ENCODE data around the gene PRH2. TPM values are rescaled to one million over a fixed set of nuclear protein-coding genes. Genes with fewer than 3 reads are reported as not detected.

Gene PRH2
- total RNA-seq, 1 experiment from 2014 or later: not detected

- DNase-seq (ENCODE audit: low read depth, low spot score): no peak
- Histone ChIP-seq H3K4me3 (replicated peaks in 1 of 2; ENCODE audit: low read depth in 1 of 2, low read length in 2 of 2) (no peak overlapping the region), H3K27me3 (ENCODE audit: insufficient read depth, low read length) (no peaks in the 10 kb centered on the region), H3K4me1 (ENCODE audit: control insufficient read depth in 1 of 2, insufficient read depth in 2 of 2, low read length in 2 of 2) (no peaks in the 10 kb centered on the region), H2AFZ (ENCODE audit: low read depth, low read length, poor library complexity, severe bottlenecking) (no peak overlapping the region), H3K79me2 (ENCODE audit: insufficient read depth, low read length) (no peaks in the 10 kb centered on the region; the same call in 1 of the 2 replicates), H3K27ac (ENCODE audit: low read depth, low read length) (no peak overlapping the region), H3K9me3 (ENCODE audit: control insufficient read depth in 1 of 2, insufficient read depth in 1 of 2, low read depth in 1 of 2, low read length in 2 of 2) (peaks cover 0 to 7% of the 10 kb centered on the region in 2 experiments; a peak in 2 of 4 replicates), H3K36me3 (ENCODE audit: control insufficient read depth in 1 of 2, insufficient read depth in 2 of 2, low read length in 2 of 2) (0 out of 4 replicates have a peak, but pooled peaks cover 0 to 3% of the 10 kb centered on the region in 2 experiments), H4K20me1 (ENCODE audit: insufficient read depth) (no peaks in the 10 kb centered on the region), H3K9me2 (ENCODE audit: insufficient read depth) (no peaks in the 10 kb centered on the region), H3K4me2 (ENCODE audit: low read length) (no peak overlapping the region), H3K9ac (ENCODE audit: low read length) (no peak overlapping the region)
- TF ChIP-seq SRF (IDR thresholded peaks at IDR 0.05; ENCODE audit: low read depth) (no peak), CEBPB (IDR thresholded peaks at IDR 0.05; ENCODE audit: low read depth) (no peak), SP1 (IDR thresholded peaks at IDR 0.05; ENCODE audit: low read depth) (no peak), CTCF (IDR thresholded peaks at IDR 0.05 in 2 of 3, conservative IDR thresholded peaks at IDR 0.05 in 1 of 3; ENCODE audit: borderline replicate concordance in 1 of 3, insufficient read depth in 1 of 3, low read depth in 2 of 3, low read length in 2 of 3) (peak in 1 of 3 experiments; percentile 21; a peak in 1 of 6 replicates)
- BruUV-seq (replicated peaks): no TSS peak
- intact Hi-C loops (cut with micrococcal nuclease): no loop called here
- ChIA-PET CTCF (no interaction called here), RAD21 (ENCODE audit: low non-redundant PET in 1 of 2, low total read pairs in 2 of 2, uncharacterized antibody in 2 of 2, unreplicated experiment in 2 of 2) (no interaction called here), POLR2A (no interaction called here)
- ATAC-seq: peak; percentile 76
These were observed 27.6 kb upstream of the PRH2 start for GRCh38 chr12:10901427-10901826.

GRCh38 chr12:10904686-10905085, 24.4 kb upstream of the PRH2 start:
- ChIA-PET CTCF (no interaction called here), POLR2A (no interaction called here), RAD21 (ENCODE audit: low non-redundant PET in 1 of 2, low total read pairs in 2 of 2, uncharacterized antibody in 2 of 2, unreplicated experiment in 2 of 2) (no interaction called here)
- intact Hi-C loops (cut with micrococcal nuclease): no loop called here
- no peak overlapping the region for H3K4me3 ChIP-seq (replicated peaks in 1 of 2; ENCODE audit: low read depth in 1 of 2, low read length in 2 of 2)
- H3K36me3 ChIP-seq (ENCODE audit: control insufficient read depth in 1 of 2, insufficient read depth in 2 of 2, low read length in 2 of 2): 0 out of 4 replicates have a peak, but pooled peaks cover 0 to 3% of the 10 kb centered on the region in 2 experiments
- H4K20me1 ChIP-seq (ENCODE audit: insufficient read depth): no peaks in the 10 kb centered on the region
- H3K27ac ChIP-seq (ENCODE audit: low read depth, low read length): no peak overlapping the region
- no peak for DNase-seq (ENCODE audit: low read depth, low spot score)
- no peak for ATAC-seq
- H2AFZ ChIP-seq (ENCODE audit: low read depth, low read length, poor library complexity, severe bottlenecking): no peak overlapping the region
- no peak overlapping the region for H3K4me2 ChIP-seq (ENCODE audit: low read length)
- H3K4me1 ChIP-seq (ENCODE audit: control insufficient read depth in 1 of 2, insufficient read depth in 2 of 2, low read length in 2 of 2): no peaks in the 10 kb centered on the region
- peaks cover 0 to 7% of the 10 kb centered on the region in 2 experiments; a peak in 2 of 4 replicates for H3K9me3 ChIP-seq (ENCODE audit: control insufficient read depth in 1 of 2, insufficient read depth in 1 of 2, low read depth in 1 of 2, low read length in 2 of 2)
- no peaks in the 10 kb centered on the region for H3K27me3 ChIP-seq (ENCODE audit: insufficient read depth, low read length)
- no peak overlapping the region for H3K9ac ChIP-seq (ENCODE audit: low read length)
- BruUV-seq (replicated peaks): no TSS peak
- H3K79me2 ChIP-seq (ENCODE audit: insufficient read depth, low read length): no peaks in the 10 kb centered on the region; the same call in 1 of the 2 replicates
- H3K9me2 ChIP-seq (ENCODE audit: insufficient read depth): no peaks in the 10 kb centered on the region
- TF ChIP-seq JUND (IDR thresholded peaks at IDR 0.05) (no peak), CEBPB (IDR thresholded peaks at IDR 0.05; ENCODE audit: low read depth) (no peak), YY1 (IDR thresholded peaks at IDR 0.05; ENCODE audit: extremely low read depth, insufficient replicate concordance, low read depth, low read length) (no peak), POLR2A (IDR thresholded peaks at IDR 0.05; ENCODE audit: borderline replicate concordance, extremely low read depth, insufficient read depth, insufficient read length) (no peak), EZH2phosphoT487 (IDR thresholded peaks at IDR 0.05; ENCODE audit: borderline replicate concordance) (no peak), SP1 (IDR thresholded peaks at IDR 0.05; ENCODE audit: low read depth) (no peak), ZFX (IDR thresholded peaks at IDR 0.05) (no peak), MAX (IDR thresholded peaks at IDR 0.05) (no peak), REST (IDR thresholded peaks at IDR 0.05; ENCODE audit: low read depth) (no peak), TCF7L2 (IDR thresholded peaks at IDR 0.05; ENCODE audit: borderline replicate concordance, extremely low read depth, insufficient read depth, insufficient read length) (no peak)
- TF ChIP-seq, protein P1, sequence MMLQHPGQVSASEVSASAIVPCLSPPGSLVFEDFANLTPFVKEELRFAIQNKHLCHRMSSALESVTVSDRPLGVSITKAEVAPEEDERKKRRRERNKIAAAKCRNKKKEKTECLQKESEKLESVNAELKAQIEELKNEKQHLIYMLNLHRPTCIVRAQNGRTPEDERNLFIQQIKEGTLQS (IDR thresholded peaks at IDR 0.05): no peak
